ENCODE results near the gene NKD2.

- TF ChIP-seq CTCF (conservative IDR thresholded peaks at IDR 0.05) (no peak), EZH2 (IDR thresholded peaks at IDR 0.05; ENCODE audit: low read depth) (no peak)
Observed at GRCh38 chr5:1036504-1037122, 28.0 kb downstream of the NKD2 start.
